HEK293 (cell line): Measurements from ENCODE around the gene WFDC1.

Experiments used
- CTCF ChIP-seq: fragments of 450-650 bp; formaldehyde crosslinking; IDR thresholded peaks from 2 replicates; pipeline ENCODE4 v1.5.1; 2016; ENCODE audit warnings: missing biosample characterization, missing genetic modification characterization
- HOXA7 ChIP-seq: sonication (generic); formaldehyde crosslinking; IDR thresholded peaks from 2 replicates; pipeline ENCODE4 v1.8.1; 2022; ENCODE audit warnings: missing genetic modification reagents, borderline replicate concordance
- KLF1 ChIP-seq: fragments of 450-650 bp; formaldehyde crosslinking; IDR thresholded peaks from 2 replicates; pipeline ENCODE4 v1.5.1; 2016; ENCODE audit warnings: missing biosample characterization, missing genetic modification characterization
- YY1 ChIP-seq: fragments of 450-650 bp; formaldehyde crosslinking; IDR thresholded peaks from 2 replicates; pipeline ENCODE4 v1.5.1; 2018; ENCODE audit warnings: missing biosample characterization, missing genetic modification characterization
- ZEB2 ChIP-seq: fragments of 450-650 bp; formaldehyde crosslinking; IDR thresholded peaks from 2 replicates; pipeline ENCODE4 v1.5.1; 2016; ENCODE audit warnings: missing biosample characterization, missing genetic modification characterization
- ZFP37 ChIP-seq: fragments of 450-650 bp; formaldehyde crosslinking; IDR thresholded peaks from 2 replicates; pipeline ENCODE4 v1.5.1; 2016; ENCODE audit warnings: missing biosample characterization, missing genetic modification characterization
- ZNF274 ChIP-seq, 2 experiments: fragments of 200-500 bp in 1 of 2; fragments of 450-650 bp in 1 of 2; sonication (Bioruptor generic) in 1 of 2; formaldehyde crosslinking in 1 of 2; IDR thresholded peaks; 2 replicates each; pipeline versions ENCODE4 v1.5.1 to v1.6.1; 2014 to 2016; ENCODE audit warnings: borderline replicate concordance in 1 of 2, inconsistent platforms in 1 of 2, low read length in 1 of 2, missing biosample characterization in 1 of 2, missing genetic modification characterization in 1 of 2
- ZNF362 ChIP-seq: fragments of 450-650 bp; formaldehyde crosslinking; IDR thresholded peaks from 2 replicates; pipeline ENCODE4 v1.5.1; 2016; ENCODE audit warnings: missing biosample characterization, missing genetic modification characterization
- ZNF48 ChIP-seq: fragments of 450-650 bp; formaldehyde crosslinking; IDR thresholded peaks from 2 replicates; pipeline ENCODE4 v1.5.1; 2016; ENCODE audit warnings: missing biosample characterization, missing genetic modification characterization
- ZNF501 ChIP-seq: fragments of 450-650 bp; formaldehyde crosslinking; IDR thresholded peaks from 2 replicates; pipeline ENCODE4 v1.5.1; 2016; ENCODE audit warnings: missing biosample characterization, missing genetic modification characterization
- ZNF510 ChIP-seq: fragments of 450-650 bp; formaldehyde crosslinking; IDR thresholded peaks from 2 replicates; pipeline ENCODE4 v1.5.1; 2018; ENCODE audit warnings: mild to moderate bottlenecking, missing genetic modification characterization, missing biosample characterization; ENCODE audit not compliant: insufficient replicate concordance

- TF ChIP-seq ZNF501 (tag by site-specific recombination) (no peak), KLF1 (no peak), CTCF (tag by site-specific recombination) (no peak), ZNF48 (tag by site-specific recombination) (no peak), ZEB2 (tag by site-specific recombination) (no peak), ZNF362 (tag by site-specific recombination) (no peak), ZNF274 (IDR thresholded peaks at IDR 0.05; ENCODE audit: low read length) (no peak), ZNF274 (tag by site-specific recombination; IDR thresholded peaks at IDR 0.05; ENCODE audit: borderline replicate concordance) (no peak), ZFP37 (tag by site-specific recombination) (no peak), YY1 (tag by site-specific recombination) (no peak), HOXA7 (CRISPR knock-in tag) (no peak), ZNF510 (tag by site-specific recombination) (no peak)
Observed at GRCh38 chr16:84281074-84281473, 13.6 kb upstream of the WFDC1 start.
